HCT116 (cell line): ENCODE data around the gene LTC4S. TPM values are rescaled to one million over a fixed set of nuclear protein-coding genes. Genes with fewer than 3 reads are reported as not detected.
A peak's percentile ranks its signal among the peaks of the same experiment; 100 is the strongest.

Source experiments
- ATAC-seq: fragments of 200-7000 bp; cut with Tn5 transposase; 2 replicates; pipeline ENCODE4 v1.9.1; 2020; ENCODE audit warnings: mild to moderate bottlenecking, moderate library complexity
- BruUV-seq: library from RNA; stranded (reverse); fragments of 400-500 nt; replicated peaks from 2 replicates; lab custom pipeline; 2021; lab: Mats Ljungman, UMichigan
- CTCF ChIA-PET: fragments of 300-600 bp; sonication (Branson Sonifier 250); formaldehyde crosslinking; loops from one replicate; lab custom pipeline; 2021; ENCODE audit warnings: antibody characterized with exemption; lab: Charles Lee
- POLR2A ChIA-PET: fragments of 300-600, 350-600 bp; sonication (Branson Sonifier 250); formaldehyde crosslinking; loops from one replicate; lab custom pipeline; 2021; ENCODE audit warnings: antibody characterized with exemption; lab: Charles Lee
- RAD21 ChIA-PET, 2 experiments: fragments of 300-600 bp; sonication (Branson Sonifier 250); formaldehyde crosslinking; loops; one replicate each; lab custom pipeline; 2023; ENCODE audit warnings: low total read pairs in 2 of 2; ENCODE audit not compliant: uncharacterized antibody in 2 of 2, unreplicated experiment in 2 of 2, low non-redundant PET in 1 of 2; lab: Charles Lee
- DNase-seq: peaks from one replicate; pipeline ENCODE4 v3.0.0-alpha.2; 2010; ENCODE audit warnings: low read depth, low spot score
- H2AFZ ChIP-seq: fragments of 200-600 bp; shearing (Covaris generic), sonication (generic); 2 replicates; pipeline ENCODE4 v1.6.1; 2017; ENCODE audit warnings: low read depth, mixed run types, mixed read lengths, antibody characterized with exemption, low read length; ENCODE audit not compliant: poor library complexity, severe bottlenecking
- H3K27ac ChIP-seq: 2 replicates; pipeline ENCODE4 v1.5.1; 2012; ENCODE audit warnings: low read depth, low read length
- H3K27me3 ChIP-seq: fragments of 200-600 bp; sonication (generic); 2 replicates; pipeline ENCODE4 v1.6.1; 2016; ENCODE audit warnings: mixed run types, low read length, mixed read lengths; ENCODE audit not compliant: insufficient read depth
- H3K36me3 ChIP-seq, 2 experiments: fragments of 200-500 bp in 1 of 2; fragments of 200-600 bp in 1 of 2; sonication (Bioruptor generic) in 1 of 2; sonication (generic) in 1 of 2; 2 replicates each; pipeline versions ENCODE4 v1.5.1 to v1.6.1; 2014 to 2016; ENCODE audit warnings: low read length in 2 of 2, inconsistent platforms in 1 of 2, mixed read lengths in 1 of 2, mixed run types in 1 of 2; ENCODE audit not compliant: insufficient read depth in 2 of 2, control insufficient read depth in 1 of 2
- H3K4me1 ChIP-seq, 2 experiments: fragments of 200-600 bp in 1 of 2; sonication (generic) in 1 of 2; 2 replicates each; pipeline versions ENCODE4 v1.5.1 to v1.6.1; 2012 to 2017; ENCODE audit warnings: low read length in 2 of 2, inconsistent platforms in 1 of 2, mild to moderate bottlenecking in 1 of 2, mixed read lengths in 1 of 2, mixed run types in 1 of 2, moderate library complexity in 1 of 2; ENCODE audit not compliant: insufficient read depth in 2 of 2, control insufficient read depth in 1 of 2
- H3K4me2 ChIP-seq: fragments of 200-600 bp; sonication (generic); 2 replicates; pipeline ENCODE4 v1.6.1; 2017; ENCODE audit warnings: mixed run types, low read length, mixed read lengths
- H3K4me3 ChIP-seq, 2 experiments: fragments of 200-600 bp in 1 of 2; sonication (generic) in 1 of 2; replicated peaks in 1 of 2; 2 replicates each; pipeline ENCODE4 v1.5.1; 2011 to 2016; ENCODE audit warnings: low read length in 2 of 2, control low read depth in 1 of 2, low read depth in 1 of 2, mild to moderate bottlenecking in 1 of 2, mixed read lengths in 1 of 2, mixed run types in 1 of 2
- H3K79me2 ChIP-seq: fragments of 200-600 bp; sonication (generic); 2 replicates; pipeline ENCODE4 v1.6.1; 2017; ENCODE audit warnings: mild to moderate bottlenecking, mixed run types, low read length, moderate library complexity, mixed read lengths; ENCODE audit not compliant: insufficient read depth
- H3K9ac ChIP-seq: fragments of 200-600 bp; sonication (generic); 2 replicates; pipeline ENCODE4 v1.6.1; 2016; ENCODE audit warnings: low read length, mixed read lengths
- H3K9me2 ChIP-seq: fragments of 200-600 bp; sonication (generic), shearing (Covaris generic); 2 replicates; pipeline ENCODE4 v1.6.1; 2017; ENCODE audit warnings: mixed run types, mild to moderate bottlenecking, moderate library complexity; ENCODE audit not compliant: insufficient read depth
- H3K9me3 ChIP-seq, 2 experiments: fragments of 200-500 bp in 1 of 2; fragments of 200-600 bp in 1 of 2; sonication (Bioruptor generic) in 1 of 2; sonication (generic) in 1 of 2; 2 replicates each; pipeline ENCODE4 v1.6.1; 2014 to 2017; ENCODE audit warnings: low read length in 2 of 2, mixed read lengths in 2 of 2, inconsistent platforms in 1 of 2, low read depth in 1 of 2, mild to moderate bottlenecking in 1 of 2, mixed run types in 1 of 2, moderate library complexity in 1 of 2; ENCODE audit not compliant: control insufficient read depth in 1 of 2, insufficient read depth in 1 of 2
- H4K20me1 ChIP-seq: fragments of 200-600 bp; sonication (generic), shearing (Covaris generic); 2 replicates; pipeline ENCODE4 v1.6.1; 2017; ENCODE audit warnings: mixed run types, mild to moderate bottlenecking, moderate library complexity; ENCODE audit not compliant: insufficient read depth
- CBX3 ChIP-seq: IDR thresholded peaks from 2 replicates; pipeline ENCODE4 v1.6.1; 2012; ENCODE audit warnings: low read depth
- EZH2 ChIP-seq: fragments of 200-600 bp; sonication (generic); IDR thresholded peaks from 2 replicates; pipeline ENCODE4 v1.6.1; 2017; ENCODE audit warnings: antibody characterized with exemption, mixed run types
- POLR2A ChIP-seq: IDR thresholded peaks from 2 replicates; pipeline ENCODE4 v1.7.0; 2011; ENCODE audit warnings: borderline replicate concordance; ENCODE audit not compliant: insufficient read depth, insufficient read length; ENCODE audit errors: extremely low read depth
- RAD21 ChIP-seq: IDR thresholded peaks from 2 replicates; pipeline ENCODE4 v1.6.1; 2012; ENCODE audit warnings: low read depth, mild to moderate bottlenecking
- SIN3A ChIP-seq: IDR thresholded peaks from 2 replicates; pipeline ENCODE4 v1.6.1; 2012; ENCODE audit warnings: low read depth
- SRF ChIP-seq: IDR thresholded peaks from 2 replicates; pipeline ENCODE4 v1.6.1; 2012; ENCODE audit warnings: low read depth
- TCF7L2 ChIP-seq: IDR thresholded peaks from 2 replicates; pipeline ENCODE4 v1.7.0; 2011; ENCODE audit warnings: borderline replicate concordance, inconsistent platforms; ENCODE audit not compliant: insufficient read depth, insufficient read length; ENCODE audit errors: extremely low read depth
- ZFX ChIP-seq: fragments of 450-650 bp; IDR thresholded peaks from 2 replicates; pipeline ENCODE4 v1.6.1; 2017
- ZNF274 ChIP-seq: fragments of 200-500 bp; sonication (Bioruptor generic); IDR thresholded peaks from 2 replicates; pipeline ENCODE4 v1.6.1; 2014; ENCODE audit warnings: mild to moderate bottlenecking, low read depth, low read length, inconsistent platforms
- intact Hi-C: fragments of 100-400 bp; cut with micrococcal nuclease; formaldehyde crosslinking; loops from 2 replicates; pipeline ENCODE4 v1.10.0; 2022
- total RNA-seq: library from RNA; stranded (reverse); gene quantifications from one replicate; pipeline ENCODE4 v1.2.1, GENCODE V29; 2021; ENCODE audit not compliant: unreplicated experiment
- TF ChIP-seq, protein P1 (sequence below): IDR thresholded peaks from 2 replicates; pipeline ENCODE4 v1.6.1; 2012

The LTC4S gene
- total RNA-seq, 1 experiment from 2014 or later, result 5.0 TPM

DNA sequence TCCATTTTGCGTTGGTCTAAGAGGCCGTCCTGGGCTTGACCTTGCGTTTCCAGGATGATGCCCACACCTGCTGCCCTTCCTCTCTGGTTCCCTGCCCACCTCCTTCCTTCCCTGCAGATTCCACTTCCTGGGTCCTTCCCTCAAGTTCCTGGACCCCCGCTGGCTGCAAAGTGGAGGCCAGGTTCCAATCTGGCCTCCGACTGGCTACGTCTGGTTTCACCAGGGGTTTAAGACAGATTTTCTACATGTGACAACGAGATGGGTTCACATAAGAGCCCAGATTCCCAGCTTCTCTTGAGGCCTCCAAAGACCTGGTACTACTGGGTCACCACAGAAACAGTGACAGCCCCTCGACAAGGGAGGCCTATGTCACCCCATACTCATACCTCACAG is 10.8 kb downstream of the LTC4S start:
- TF ChIP-seq ZFX, result no peak
- TF ChIP-seq, protein P1, sequence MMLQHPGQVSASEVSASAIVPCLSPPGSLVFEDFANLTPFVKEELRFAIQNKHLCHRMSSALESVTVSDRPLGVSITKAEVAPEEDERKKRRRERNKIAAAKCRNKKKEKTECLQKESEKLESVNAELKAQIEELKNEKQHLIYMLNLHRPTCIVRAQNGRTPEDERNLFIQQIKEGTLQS, result no peak
- TF ChIP-seq SIN3A, result no peak
- TF ChIP-seq EZH2, result no peak
- TF ChIP-seq TCF7L2, result no peak
- no peak for TF ChIP-seq ZNF274
- no peak for TF ChIP-seq SRF
- no peak for TF ChIP-seq CBX3
- no peaks in the 10 kb centered on the region for H3K9me2 ChIP-seq
- H3K9ac ChIP-seq, result peak overlapping the region; percentile 88
- no peak for DNase-seq
- H3K36me3 ChIP-seq, result peaks cover 5 to 6% of the 10 kb centered on the region in 2 experiments; a peak in 1 of 4 replicates
- ChIA-PET CTCF (no interaction called here), POLR2A (no interaction called here), RAD21 (no interaction called here)
- peaks cover 50% of the 10 kb centered on the region for H3K79me2 ChIP-seq
- intact Hi-C loops, result loop anchor here (5.0 kb wide), 2 partner anchors 103 to 288 kb away; partner anchors contain the start of gene TBC1D9B
- H3K9me3 ChIP-seq, result no peaks in the 10 kb centered on the region
- H3K4me3 ChIP-seq, result peak overlapping the region; percentile 68 to 92
- H3K27me3 ChIP-seq, result no peaks in the 10 kb centered on the region
- no peaks in the 10 kb centered on the region for H4K20me1 ChIP-seq
- BruUV-seq, result no TSS peak
- peaks cover 38 to 49% of the 10 kb centered on the region in 2 experiments for H3K4me1 ChIP-seq
- peak overlapping the region; percentile 99 for H3K4me2 ChIP-seq
- ATAC-seq, result no peak
- H2AFZ ChIP-seq, result no peak overlapping the region
- peak overlapping the region; percentile 99 for H3K27ac ChIP-seq

DNA sequence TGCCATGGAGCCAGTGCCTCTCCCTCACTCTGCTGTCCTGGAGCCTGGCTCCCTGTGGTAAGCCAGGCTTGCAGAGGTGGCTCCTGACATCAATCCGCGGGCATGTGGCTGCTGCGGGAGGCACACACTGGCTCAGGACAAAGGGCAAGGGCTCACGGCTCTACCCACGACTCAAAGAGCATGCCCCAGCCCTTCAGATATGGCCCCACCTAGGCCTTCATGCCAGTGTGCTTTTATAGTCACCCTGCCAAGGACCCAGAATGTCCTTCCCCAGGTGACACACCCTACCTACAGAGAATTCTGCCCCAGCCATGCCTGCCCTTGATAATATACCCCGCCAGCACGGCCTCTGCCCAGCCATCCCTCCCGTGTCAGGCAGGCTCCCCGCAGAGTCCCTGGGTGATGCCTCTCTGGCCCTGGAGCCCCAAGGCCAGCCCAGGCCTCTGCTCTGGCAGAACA is 11.3 kb downstream of the LTC4S start:
- H3K4me2 ChIP-seq, result peak overlapping the region; percentile 99
- DNase-seq (no peak), ATAC-seq (no peak)
- ChIA-PET RAD21 (no interaction called here), POLR2A (interaction anchor here (1.7 kb wide), 1 partner anchor 16 kb away, joined by 4 read pairs; the partner anchor contains the start of gene SQSTM1), CTCF (no interaction called here)
- H4K20me1 ChIP-seq, result no peaks in the 10 kb centered on the region
- H3K36me3 ChIP-seq, result peaks cover under 1 to 2% of the 10 kb centered on the region in 2 experiments; a peak in 1 of 4 replicates
- peak overlapping the region; percentile 99 for H3K27ac ChIP-seq
- peaks cover 38 to 49% of the 10 kb centered on the region in 2 experiments for H3K4me1 ChIP-seq
- no peaks in the 10 kb centered on the region for H3K27me3 ChIP-seq
- H3K4me3 ChIP-seq, result peak overlapping the region; percentile 68 to 92
- no peaks in the 10 kb centered on the region for H3K9me3 ChIP-seq
- no peaks in the 10 kb centered on the region for H3K9me2 ChIP-seq
- no peak overlapping the region for H2AFZ ChIP-seq
- H3K9ac ChIP-seq, result peak overlapping the region; percentile 88
- intact Hi-C loops, result no loop called here
- H3K79me2 ChIP-seq, result peaks cover 50% of the 10 kb centered on the region
- TF ChIP-seq POLR2A (no peak), RAD21 (no peak), ZNF274 (no peak), SIN3A (no peak), ZFX (no peak)
- TF ChIP-seq, protein P1, result no peak
- BruUV-seq, result TSS peak; percentile 53
